Esophagus muscularis mucosa (tissue), 4 donors: ENCODE results near the gene FBN1. TPM values are rescaled to one million over a fixed set of nuclear protein-coding genes. Genes with fewer than 3 reads are reported as not detected.
A peak's percentile ranks its signal among the peaks of the same experiment; 100 is the strongest.

Experiments used
- DNase-seq: peaks from one replicate; pipeline ENCODE4 v3.0.0-alpha.2; 2017; ENCODE audit errors: extremely low spot score
- H3K27ac ChIP-seq, 4 donors: fragments of 200-600 bp; sonication (generic); replicated peaks in 1 of 4; 1 replicate in 3 of 4; 2 replicates in 1 of 4; pipeline ENCODE4 v1.5.1; 2016 to 2019; ENCODE audit warnings: mild to moderate bottlenecking in 1 of 4
- H3K27me3 ChIP-seq, 4 donors: fragments of 200-600 bp; sonication (generic); one replicate each; pipeline versions ENCODE4 v1.5.1 to v1.6.0; 2016 to 2019
- H3K36me3 ChIP-seq, 4 donors: fragments of 200-600 bp; sonication (generic); one replicate each; pipeline ENCODE4 v1.5.1; 2016 to 2019
- H3K4me1 ChIP-seq, 4 donors: fragments of 200-600 bp; sonication (generic); one replicate each; pipeline ENCODE4 v1.5.1; 2016 to 2019
- H3K4me3 ChIP-seq, 4 donors: fragments of 200-600 bp; sonication (generic); 1 replicate in 2 of 4; 2 replicates in 2 of 4; pipeline ENCODE4 v1.5.1; 2016 to 2019; ENCODE audit warnings: mild to moderate bottlenecking in 4 of 4, moderate library complexity in 1 of 4
- H3K9me3 ChIP-seq, 4 donors: fragments of 200-600 bp; sonication (generic); 1 replicate in 3 of 4; 2 replicates in 1 of 4; pipeline ENCODE4 v1.5.1; 2016 to 2019
- CTCF ChIP-seq, 3 experiments: fragments of 200-600 bp in 2 of 3; fragments of 450-650 bp in 1 of 3; sonication (generic) in 2 of 3; IDR thresholded peaks; one replicate each; pipeline ENCODE4 v1.5.1; 2017 to 2019; ENCODE audit warnings: antibody characterized with exemption in 3 of 3, mild to moderate bottlenecking in 2 of 3, moderate library complexity in 1 of 3
- EP300 ChIP-seq: sonication (generic); formaldehyde crosslinking; IDR thresholded peaks from one replicate; pipeline ENCODE4 v1.6.1; 2017; ENCODE audit warnings: antibody characterized with exemption
- POLR2A ChIP-seq: fragments of 450-650 bp; IDR thresholded peaks from one replicate; pipeline ENCODE4 v1.6.1; 2017; ENCODE audit warnings: antibody characterized with exemption, moderate library complexity, mild to moderate bottlenecking, low read depth
- POLR2AphosphoS5 ChIP-seq, 2 donors: sonication (generic); formaldehyde crosslinking; IDR thresholded peaks; one replicate each; pipeline ENCODE4 v1.6.1; 2017; ENCODE audit warnings: antibody characterized with exemption in 2 of 2
- WGBS: methylation state at CpG from one replicate; pipeline ENCODE4 v1.1.5; 2018; 5-methylcytosine and 5-hydroxymethylcytosine counted together
- intact Hi-C: fragments of 100-400 bp; cut with DNase I; formaldehyde crosslinking; loops from one replicate; pipeline ENCODE4 v1.15.1; 2023
- total RNA-seq, 4 donors: library from RNA; depleted of rRNA; stranded (reverse); fragments of >200 nt; gene quantifications; one replicate each; pipeline versions ENCODE4 v1.1.0 to v1.2.1, GENCODE V29; 2016

The FBN1 gene
- total RNA-seq, 4 donors from 2014 or later, result 159 to 253 (median 226) TPM

DNA sequence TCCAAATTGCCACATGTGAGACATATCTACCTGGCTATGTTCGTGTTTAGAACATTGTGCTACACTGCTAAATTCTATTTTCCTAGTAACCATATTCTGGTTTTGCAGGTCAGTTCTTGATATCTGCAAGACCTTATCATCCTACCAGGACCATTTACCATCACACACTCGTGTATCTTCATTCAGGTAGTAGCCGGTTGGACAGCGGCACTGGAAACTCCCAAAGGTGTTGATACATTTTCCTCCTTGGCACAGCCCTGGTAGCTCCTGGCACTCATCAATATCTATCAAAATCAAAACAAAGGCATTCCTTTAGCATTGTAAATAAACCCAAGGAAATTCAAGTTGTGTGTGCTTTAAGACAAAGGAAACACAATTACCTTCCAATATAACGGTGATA, 180.1 kb downstream of the FBN1 start:
- H3K4me3 ChIP-seq, result no peak overlapping the region
- TF ChIP-seq EP300 (no peak), POLR2A (no peak), POLR2AphosphoS5 (IDR thresholded peaks at IDR 0.05) (no peak), CTCF (IDR thresholded peaks at IDR 0.05) (no peak)
- DNase-seq, result no peak
- intact Hi-C loops, result no loop called here
- H3K4me1 ChIP-seq, result peaks cover 0 to 36% (median 31%) of the 10 kb centered on the region in 4 donors
- WGBS, result 92% methylated on average over 5 of the region's 5 CpGs
- H3K36me3 ChIP-seq, result peaks cover 72 to 100% (median 73%) of the 10 kb centered on the region in 4 donors
- no peaks in the 10 kb centered on the region for H3K27me3 ChIP-seq
- no peaks in the 10 kb centered on the region for H3K9me3 ChIP-seq
- peak overlapping the region in 2 of 4 donors; percentile 32 to 52 for H3K27ac ChIP-seq

DNA sequence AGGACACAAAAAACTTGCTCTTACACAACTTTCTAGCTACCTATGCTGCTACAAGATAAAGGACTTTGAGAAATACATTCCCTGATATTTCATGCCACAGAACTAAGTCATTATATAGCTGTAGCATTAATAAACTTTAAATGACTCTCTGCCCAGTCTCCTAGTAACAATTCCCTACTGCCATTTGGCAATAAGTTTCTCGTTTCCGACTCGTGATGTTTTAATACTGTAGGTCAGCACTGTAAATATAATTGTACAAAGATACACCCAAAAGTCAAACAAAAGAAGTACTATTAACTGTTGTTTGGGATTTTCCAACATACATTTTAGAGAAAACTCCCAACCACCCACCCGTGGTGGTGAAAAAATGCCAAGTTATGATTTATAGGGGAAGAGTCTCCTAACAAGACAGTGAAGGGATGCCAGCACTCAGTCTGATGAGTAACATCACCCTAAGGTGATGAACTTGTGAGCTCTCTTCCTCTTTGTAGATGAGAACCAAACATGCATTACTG, 182.1 kb downstream of the FBN1 start:
- peak overlapping the region in 1 of 4 donors; percentile 4 for H3K27ac ChIP-seq
- TF ChIP-seq EP300 (no peak), CTCF (IDR thresholded peaks at IDR 0.05) (no peak), POLR2A (no peak), POLR2AphosphoS5 (IDR thresholded peaks at IDR 0.05) (no peak)
- peaks cover 0 to 42% (median 38%) of the 10 kb centered on the region in 4 donors for H3K4me1 ChIP-seq
- H3K27me3 ChIP-seq, result no peaks in the 10 kb centered on the region
- H3K36me3 ChIP-seq, result peaks cover 59 to 99% (median 72%) of the 10 kb centered on the region in 4 donors
- no peak overlapping the region for H3K4me3 ChIP-seq
- WGBS, result 63% methylated on average over 4 of the region's 4 CpGs
- no peaks in the 10 kb centered on the region for H3K9me3 ChIP-seq
- intact Hi-C loops, result no loop called here
- DNase-seq, result no peak

DNA sequence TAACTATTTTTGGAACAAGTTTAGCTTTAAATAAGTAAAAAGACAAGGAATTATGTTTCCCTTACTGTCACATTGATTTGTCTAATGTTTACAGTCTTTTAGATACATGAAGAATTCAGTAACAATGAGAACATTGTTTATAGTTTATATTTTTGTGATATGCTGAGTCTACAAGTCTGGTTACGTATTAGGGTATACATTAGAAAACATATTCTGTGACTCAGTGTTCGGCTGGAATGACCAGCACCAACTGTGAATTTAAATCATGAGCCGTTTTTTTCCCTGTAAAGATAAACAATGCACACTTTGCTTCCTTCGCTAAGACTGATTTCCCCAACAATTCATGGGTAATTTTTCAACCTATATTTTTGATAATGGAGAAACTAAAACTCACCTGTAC, 182.8 kb downstream of the FBN1 start:
- Histone ChIP-seq H3K27ac (no peak overlapping the region), H3K9me3 (no peaks in the 10 kb centered on the region)

DNA sequence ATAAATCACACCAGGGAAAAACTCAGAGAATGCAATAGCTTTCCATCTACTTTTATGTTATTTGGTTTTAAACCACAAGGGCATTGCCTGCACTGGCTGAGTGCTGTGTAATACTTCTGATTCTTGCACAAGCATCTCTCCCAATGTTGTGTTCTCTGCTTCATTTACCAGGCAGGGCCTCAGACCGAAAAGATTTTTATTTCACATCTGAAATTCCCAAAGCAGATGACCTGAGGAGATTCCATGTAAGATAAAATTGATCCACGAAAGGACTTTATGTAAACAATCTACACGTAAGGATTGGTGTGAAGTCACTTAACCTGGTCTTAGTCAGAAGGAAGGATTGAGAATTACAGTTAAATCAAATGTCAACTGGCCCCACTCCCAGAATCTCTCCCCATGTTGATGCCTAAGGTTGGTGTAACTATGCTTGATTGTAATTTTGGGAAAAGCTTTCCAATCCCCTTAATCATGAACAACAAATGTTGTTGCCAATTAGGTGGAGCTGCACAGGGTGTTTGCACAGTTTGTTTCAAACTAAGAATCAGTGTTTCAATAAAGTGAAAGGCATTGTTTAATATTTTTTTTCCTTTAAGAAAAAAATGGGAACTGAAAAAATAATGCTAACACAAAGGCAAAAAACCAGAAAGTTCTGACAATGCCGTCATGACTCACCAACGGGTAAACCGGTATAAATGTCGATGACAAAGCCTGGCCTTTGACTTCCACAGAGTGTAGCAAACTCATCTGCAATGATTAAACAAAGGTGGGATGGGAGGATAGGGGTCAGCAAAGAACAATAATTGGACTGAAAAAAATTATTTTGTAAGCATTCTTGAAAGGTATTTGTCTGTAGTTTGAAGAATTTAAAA, 185.7 kb downstream of the FBN1 start:
- H3K27me3 ChIP-seq, result no peaks in the 10 kb centered on the region
- peaks cover 35 to 98% (median 65%) of the 10 kb centered on the region in 4 donors for H3K36me3 ChIP-seq
- H3K4me1 ChIP-seq, result peaks cover 0 to 24% (median 23%) of the 10 kb centered on the region in 4 donors
- intact Hi-C loops, result no loop called here
- TF ChIP-seq POLR2A (no peak), CTCF (IDR thresholded peaks at IDR 0.05) (peak in 1 of 3 experiments; percentile 5), POLR2AphosphoS5 (IDR thresholded peaks at IDR 0.05) (no peak), EP300 (no peak)
- no peak for DNase-seq
- H3K9me3 ChIP-seq, result no peaks in the 10 kb centered on the region
- WGBS, result 55% methylated on average over 7 of the region's 7 CpGs
- H3K27ac ChIP-seq, result peak overlapping the region; percentile 41 to 52 (median 42)
- no peak overlapping the region for H3K4me3 ChIP-seq

More for the DNA sequence above, 182.8 kb downstream of the FBN1 start:
- Histone ChIP-seq H3K4me1 (peaks cover 0 to 42% (median 38%) of the 10 kb centered on the region in 4 donors), H3K27me3 (no peaks in the 10 kb centered on the region), H3K4me3 (no peak overlapping the region), H3K36me3 (peaks cover 54 to 98% (median 68%) of the 10 kb centered on the region in 4 donors)
- TF ChIP-seq CTCF (IDR thresholded peaks at IDR 0.05) (no peak), POLR2A (no peak)
- no peak for DNase-seq
- 87% methylated on average over 4 of the region's 4 CpGs for WGBS
- intact Hi-C loops, result no loop called here
